Hindlimb muscle (tissue), 1 donor: Measurements from ENCODE around the gene ENG. TPM values are rescaled to one million over a fixed set of nuclear protein-coding genes. Genes with fewer than 3 reads are reported as not detected.
"Not testable (repeated sequence)": the region's sequence is repeated elsewhere in the genome, so short reads cannot be mapped to it uniquely, and the experiment has no call there.

Experiments
- DNase-seq: peaks from one replicate; pipeline ENCODE4 v3.0.0-alpha.2; 2013
- polyA plus RNA-seq: library from polyadenylated mRNA; unstranded; fragments of 120-200 nt; gene quantifications from one replicate; pipeline ENCODE4 v1.2.1, GENCODE V29; 2013; ENCODE audit not compliant: insufficient read length

ENG gene
- polyA plus RNA-seq, 1 donor = 71.6 TPM

DNA sequence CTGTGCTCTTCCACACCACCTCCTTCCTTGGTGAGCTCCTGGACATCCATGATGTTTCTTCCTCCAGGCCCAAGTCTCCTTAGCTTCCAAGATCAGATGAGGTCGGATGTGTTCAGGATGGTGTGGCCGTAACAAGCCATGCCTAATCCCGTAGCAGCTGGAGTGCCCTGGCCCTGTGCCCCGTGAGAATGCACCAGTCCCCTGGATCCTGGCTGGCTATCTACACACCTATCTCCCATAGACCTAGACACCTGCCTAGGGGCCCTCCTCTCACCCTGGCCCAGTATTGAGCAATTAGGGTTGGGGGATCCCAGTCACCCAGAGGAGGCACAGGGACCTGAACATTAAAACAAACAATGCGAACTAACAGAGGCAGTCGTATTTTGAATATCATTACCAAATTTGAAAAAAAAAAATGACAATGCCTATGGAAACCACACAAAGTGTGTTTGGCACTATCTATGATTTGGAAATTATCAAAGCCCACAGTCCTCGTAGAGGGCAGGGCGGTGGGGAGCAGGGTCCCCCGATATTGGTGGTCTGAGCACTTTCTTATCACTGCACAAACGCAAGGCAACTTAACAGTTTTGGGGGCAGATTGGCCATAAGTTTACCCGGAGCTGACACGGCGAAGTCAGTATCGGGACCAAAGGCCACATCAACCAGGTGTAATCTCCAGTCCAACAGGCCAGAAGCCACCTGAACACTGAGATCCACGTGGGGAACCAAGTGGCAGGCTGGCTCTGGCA is 13.2 kb downstream of the ENG start:
- no peak for DNase-seq

DNA sequence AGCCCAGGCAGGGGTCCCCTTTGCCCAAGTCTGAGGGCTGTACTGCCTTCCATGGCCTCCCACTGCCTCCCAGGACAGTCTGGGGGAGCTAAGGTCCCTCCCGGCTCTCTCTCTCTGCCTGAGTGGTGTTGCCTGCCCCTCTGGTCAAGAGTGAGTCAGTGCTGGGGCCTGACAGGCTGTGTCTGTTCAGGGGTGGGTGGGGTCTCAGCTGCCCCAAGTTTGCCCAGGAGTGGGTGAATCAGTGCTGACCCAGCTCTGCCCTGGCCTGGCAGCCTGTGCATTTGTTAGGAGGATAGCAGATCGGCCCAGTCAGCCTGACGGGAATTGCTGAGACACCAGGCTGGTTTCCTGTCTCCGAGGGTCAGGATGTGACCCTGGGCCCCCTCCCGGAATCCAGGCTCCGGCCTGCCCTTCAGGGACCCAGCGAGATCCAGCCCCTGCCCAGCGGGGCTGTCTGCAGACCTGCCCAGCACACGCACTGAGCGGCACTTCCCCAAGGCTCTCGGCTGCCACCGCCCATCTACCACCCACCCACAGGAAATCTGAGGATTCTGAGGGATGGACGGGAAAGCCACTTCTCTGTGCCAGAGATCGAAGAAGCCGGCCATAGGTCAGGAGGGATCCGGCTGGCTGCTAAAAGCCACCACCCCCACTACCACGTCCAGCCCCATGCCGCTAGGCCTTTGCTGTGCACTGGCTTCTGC is 15.9 kb downstream of the ENG start:
- DNase-seq = no peak

DNA sequence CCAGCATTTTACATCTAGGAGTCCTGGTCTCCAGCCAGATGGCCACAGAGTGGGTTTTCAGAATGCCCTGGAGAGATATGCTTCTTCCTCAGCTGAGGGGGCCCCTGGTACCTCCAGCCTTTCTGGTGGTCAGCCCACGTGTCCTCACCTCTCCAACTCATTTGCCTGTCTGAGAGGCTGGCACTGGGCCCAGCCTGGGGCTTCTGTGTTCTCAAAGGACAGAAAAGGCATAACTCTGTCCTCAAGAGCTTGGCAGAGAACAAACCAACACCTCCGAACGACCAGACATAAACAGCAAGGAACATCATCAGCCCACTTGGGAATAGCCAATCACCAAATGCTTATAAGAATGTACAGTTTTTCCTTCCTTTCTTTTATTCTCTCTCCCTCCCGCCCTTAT is 17.1 kb downstream of the ENG start:
- DNase-seq = no peak

DNA sequence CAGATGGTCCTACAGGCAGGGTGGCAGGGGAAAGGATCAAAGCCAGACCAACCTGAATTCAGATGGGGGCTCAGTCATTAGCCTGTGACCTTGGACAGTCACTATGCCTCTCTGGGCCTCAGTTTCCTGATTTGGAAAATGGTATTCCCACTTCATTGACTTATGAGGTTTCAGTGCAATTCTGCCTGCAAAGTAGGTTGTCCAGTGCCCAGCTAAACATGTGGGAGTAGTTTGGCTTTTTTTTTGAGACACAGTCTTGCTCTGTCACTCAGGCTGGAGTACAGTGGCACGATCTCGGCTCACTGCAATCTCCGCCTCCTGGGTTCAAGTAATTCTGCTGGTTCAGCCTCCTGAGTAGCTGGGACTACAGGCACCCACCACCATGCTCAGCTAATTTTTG is 17.9 kb downstream of the ENG start:
- DNase-seq = not testable (repeated sequence)

DNA sequence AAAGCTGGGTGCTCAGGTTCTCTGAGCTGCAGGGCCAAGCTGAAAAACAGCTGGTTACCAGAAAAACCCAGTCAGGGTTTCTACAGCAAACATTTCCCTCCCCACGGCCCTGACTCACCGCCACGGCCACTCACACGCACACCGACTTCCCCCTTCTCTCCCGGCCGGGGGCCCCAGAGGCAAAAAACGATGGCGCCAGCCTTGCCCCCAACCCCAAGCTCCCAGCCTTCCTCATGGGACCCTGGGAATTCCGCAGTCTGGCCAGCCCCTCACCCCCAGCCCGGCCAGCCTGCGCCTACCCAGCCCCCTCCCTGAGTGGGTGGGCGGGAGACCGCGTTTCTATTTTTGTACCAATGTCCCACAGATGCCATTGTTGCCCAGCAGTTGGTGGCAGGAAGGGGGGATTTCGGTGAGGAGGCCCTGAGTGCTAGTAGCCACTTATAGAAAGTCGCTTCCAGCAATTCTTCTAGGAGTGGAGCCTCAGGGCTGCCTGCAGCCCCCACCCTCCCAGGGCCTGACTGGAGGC is 18.4 kb downstream of the ENG start:
- peak; percentile 61 for DNase-seq

DNA sequence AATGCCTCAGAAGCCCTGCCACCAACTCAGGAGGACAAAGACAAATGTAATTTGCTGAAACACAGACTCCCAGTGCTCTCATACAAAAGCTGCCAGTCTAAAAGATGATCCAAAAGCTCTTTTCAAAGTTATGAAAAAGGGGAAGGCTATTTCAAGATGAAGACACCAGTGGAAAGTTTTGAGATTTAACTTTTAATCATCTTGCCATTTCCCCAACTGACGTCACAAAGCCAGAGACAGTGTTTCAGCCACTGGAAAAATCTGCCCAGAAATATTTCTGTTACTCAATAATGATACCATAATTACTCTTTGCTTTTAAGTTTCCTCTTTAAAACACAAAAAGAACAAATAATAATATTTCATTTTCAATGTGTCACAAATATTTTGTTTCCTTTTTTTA is 20.9 kb downstream of the ENG start:
- no peak for DNase-seq

DNA sequence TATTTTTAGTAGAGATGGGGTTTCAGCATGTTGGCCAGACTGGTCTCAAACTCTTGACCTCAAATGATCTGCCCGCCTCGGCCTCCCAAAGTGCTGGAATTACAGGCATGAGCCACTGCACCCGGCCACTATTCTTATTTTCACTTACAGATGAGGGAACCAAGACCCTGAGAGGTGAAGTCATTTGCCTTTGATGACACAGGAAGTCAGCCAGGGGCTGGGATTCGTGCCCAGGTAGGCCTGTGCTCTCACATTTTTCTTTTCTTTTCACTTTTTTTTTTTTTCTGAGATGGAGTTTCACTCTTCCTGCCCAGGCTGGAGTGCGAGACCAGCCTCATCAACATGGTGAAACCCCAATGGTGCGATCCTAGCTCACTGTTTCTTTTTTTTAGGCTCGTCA is 22.2 kb downstream of the ENG start:
- DNase-seq = no peak

DNA sequence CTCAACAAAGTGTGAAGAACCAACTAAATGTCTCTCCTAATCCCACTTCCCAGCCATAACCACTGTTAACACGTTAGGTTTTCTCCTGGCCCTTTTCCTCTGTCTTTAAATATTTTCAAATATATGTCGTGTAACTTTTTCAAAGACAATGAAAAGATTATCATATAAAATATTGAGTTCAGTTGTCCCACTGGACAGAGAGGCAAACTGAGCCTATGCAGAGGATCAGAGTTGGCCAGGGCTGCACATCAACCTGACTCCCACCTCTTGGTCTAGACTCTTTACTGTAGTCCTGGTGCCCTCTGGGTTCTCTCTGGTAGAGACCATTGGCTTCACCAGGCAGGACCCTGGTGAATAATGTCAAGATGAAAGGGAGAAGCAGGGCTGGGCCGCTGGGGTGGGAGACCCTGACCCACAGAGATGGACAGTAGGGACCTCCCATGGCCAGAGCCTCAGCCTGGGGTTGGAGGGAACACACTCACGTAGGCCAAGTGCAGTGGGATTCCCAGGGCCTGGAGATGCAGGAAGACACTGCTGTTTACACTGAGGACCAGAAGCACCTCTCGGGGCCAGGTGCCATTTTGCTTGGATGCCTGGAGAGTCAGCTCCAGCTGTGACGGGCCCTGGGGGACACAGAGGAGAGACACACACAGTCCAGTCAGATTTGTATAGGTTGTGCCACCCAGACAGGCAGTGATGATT is 25.1 kb downstream of the ENG start:
- no peak for DNase-seq

DNA sequence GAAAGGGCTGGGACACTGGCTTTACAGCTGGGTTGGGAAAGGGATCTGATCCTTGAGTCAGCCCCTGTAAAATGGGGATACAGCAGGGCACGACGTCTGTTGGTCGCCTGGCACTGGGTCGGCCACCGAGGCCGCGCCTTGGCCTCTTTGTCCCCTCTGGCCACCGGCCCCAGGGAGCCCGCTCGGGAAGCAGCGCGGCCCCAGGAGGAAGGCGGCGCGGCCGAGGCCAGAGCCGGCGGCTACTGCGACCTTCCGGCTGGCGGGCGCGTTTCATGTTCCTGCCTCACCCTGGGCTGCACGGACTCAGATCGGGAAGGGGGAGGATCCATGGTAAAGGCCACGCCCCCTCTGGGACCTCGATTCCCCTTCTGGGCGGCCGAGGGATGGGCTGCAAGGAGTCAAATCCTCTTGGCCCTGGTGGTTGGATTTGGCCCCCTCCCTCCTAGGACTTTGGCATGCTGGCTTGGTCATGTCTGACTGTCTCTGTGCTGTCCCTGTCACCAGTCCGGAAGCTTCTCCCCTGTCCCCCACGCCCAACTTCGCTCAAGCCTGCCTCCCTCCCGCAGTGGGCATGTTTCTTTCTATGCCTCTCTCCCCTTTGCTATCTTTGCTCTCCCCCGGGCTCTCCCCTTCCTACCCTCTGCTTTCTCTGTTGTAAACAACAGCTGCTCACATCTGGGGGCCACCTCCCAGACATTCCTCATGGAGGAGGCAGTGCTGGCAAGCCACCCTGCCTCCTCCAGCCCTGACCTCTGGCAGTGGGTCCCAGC is 26.0 kb downstream of the ENG start:
- DNase-seq = peak; percentile 81

DNA sequence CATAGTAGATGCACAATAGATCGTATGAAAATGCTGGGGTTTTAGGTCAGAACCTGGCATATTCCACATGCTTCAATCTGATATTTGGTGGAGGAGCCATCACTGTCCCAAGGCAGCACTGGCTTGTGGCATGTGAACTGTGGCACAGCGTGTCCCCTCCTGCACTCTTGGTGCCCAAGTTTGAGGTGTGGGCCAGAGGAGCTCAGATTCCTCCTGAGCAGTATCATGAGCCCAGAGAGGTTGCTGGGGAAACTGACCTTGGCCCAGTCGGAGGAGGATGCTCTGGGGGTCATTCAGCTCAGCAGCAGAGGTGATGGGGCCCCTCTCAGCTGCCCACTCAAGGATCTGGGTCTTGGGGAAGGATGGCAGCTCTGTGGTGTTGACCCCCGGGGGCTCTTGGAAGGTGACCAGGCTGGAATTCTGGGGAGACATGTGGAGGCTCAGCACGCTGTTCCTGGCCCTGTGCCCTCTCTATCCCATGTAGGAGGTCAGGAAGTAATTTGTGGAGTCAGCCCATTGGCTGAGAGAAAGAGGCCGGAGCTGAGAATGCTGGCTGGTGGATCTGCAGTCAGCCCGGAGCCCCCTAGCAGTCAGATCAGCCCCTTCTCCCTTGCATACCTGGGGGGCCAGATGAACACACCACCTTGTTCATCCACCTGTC is 28.1 kb downstream of the ENG start:
- DNase-seq = no peak

DNA sequence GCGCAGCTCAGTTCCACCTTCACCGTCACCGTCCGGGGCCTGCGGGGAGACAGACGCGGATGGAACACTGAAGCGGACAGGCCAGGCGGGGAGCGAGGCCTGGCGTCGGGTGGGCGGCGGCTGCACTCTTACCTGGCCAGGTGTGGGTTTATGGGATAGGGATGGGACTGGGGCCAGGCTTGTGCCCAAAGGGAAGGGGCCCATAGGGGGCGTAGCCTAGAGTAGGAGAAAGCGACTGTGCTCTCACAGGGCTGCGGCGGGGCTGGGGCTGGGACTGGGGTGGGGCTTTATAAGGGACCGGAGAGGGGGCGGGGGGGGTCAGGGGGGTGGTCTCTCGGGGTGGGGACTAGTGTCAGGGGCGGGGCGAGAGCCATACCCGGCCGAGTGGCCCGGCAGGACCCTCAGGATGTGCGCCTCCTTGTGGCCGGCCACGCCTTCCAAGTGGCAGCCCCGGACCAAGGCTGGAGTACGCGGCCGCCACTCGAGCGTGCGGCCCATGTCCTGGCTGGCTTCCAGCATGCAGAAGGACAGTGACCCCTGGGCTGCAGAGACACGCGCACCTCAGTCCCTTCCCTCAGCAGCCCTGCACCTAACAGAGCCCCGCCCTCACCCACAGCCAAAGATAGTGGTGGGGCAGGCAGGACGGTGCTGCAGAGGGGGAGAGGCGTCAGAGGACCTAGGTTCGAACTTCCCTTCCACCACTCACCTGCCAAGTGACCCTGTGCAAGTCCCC is 29.0 kb downstream of the ENG start:
- DNase-seq = no peak

DNA sequence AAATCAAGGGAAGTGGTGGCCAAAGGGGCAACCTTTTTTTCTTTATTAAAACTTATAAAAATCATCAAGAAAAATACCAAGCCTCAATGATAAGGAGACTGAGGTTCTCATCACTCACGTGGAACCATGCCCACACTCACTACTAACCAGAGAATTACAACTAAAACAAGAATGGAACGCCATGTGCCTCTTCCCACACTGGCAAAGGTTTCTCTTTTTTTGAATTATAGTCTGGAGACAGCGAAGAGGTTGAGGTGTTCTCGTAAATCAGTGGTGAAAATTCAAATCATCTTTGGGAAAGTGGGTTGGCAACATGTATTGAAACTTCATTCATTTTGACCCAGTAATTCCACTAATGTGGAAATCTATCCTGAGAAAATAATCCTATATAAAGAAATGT is 32.4 kb downstream of the ENG start:
- no peak for DNase-seq

DNA sequence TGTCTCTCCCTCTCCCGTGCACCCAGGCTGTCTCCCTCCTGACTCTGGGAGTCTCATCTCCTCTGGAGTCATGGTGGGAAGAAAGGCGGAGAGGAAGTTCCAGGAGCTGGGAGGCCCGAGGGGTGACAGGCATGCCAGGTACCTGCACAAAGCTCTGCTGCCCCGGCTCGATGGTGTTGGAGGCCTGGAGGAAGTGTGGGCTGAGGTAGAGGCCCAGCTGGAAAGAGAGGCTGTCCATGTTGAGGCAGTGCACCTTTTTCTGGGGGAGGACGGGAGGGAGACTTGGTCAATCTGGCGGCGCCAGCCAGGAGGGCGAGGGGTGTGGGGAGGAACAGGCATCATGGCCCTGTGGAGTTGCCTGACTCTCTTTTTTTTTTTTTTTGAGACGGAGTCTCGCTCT is 35.9 kb downstream of the ENG start:
- no peak for DNase-seq

DNA sequence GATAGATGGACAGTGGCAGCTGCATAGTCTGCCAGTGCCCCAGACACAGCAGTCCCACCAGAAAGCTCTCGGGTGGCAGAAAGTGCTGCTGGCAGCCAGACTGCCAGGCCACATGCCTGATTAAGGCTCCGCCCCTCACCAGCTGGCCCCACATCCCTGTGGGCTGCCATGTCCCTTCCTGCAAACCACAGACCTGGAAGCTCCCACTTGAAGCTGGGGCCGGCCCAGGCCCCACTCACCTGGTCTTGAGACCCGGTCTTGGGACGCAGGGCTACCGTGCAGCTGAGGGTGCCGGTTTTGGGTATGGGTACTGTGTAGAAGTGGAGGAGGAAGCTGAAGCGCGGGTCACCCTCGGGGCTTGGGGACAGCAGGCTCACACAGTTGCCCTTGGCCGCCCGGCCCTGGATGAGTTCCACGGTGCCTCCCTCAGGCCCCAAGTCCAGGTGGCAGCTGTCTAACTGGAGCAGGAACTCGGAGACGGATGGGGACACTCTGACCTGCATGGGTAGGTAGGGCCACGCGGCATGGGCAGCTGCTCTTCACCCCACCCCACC is 36.5 kb downstream of the ENG start:
- DNase-seq = no peak

DNA sequence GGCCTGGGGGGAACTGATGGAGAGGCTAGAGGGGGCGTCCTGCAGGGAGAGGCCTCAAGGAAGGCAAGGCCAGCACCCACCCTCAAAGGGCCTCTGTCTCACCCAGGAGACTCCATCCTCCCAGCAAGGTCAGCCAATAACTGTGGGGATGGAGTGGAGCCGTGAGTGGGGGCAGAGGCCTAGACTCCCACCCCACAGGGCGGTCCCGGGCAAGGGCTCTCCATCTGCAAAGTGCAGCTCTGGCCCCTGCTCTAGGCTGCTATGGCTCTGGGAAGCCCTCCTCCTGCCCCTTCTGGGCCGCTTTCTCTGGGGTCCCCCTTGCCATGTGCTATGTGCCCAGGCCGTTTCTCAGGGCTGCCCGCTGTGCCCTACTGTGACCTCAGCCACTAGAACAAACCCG is 37.7 kb downstream of the ENG start:
- DNase-seq = no peak

DNA sequence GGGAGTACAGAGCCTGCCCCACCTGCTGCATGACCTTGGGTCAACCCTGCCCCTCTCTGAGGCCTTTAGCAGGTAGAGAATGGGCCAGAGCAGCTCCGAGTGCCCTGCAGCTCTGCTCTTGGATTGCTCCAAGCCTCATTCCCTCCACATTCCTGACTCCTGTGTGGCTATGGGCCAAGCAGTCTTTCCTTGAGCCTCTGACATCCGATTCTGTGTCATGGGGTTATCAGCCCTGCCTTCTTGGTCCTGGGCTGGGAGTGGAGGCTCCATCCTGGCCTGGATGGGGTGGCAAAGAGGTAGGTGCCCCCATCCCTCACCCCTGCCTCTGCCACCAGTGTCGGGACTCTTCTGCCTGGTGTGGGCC is 38.1 kb downstream of the ENG start:
- DNase-seq = no peak

DNA sequence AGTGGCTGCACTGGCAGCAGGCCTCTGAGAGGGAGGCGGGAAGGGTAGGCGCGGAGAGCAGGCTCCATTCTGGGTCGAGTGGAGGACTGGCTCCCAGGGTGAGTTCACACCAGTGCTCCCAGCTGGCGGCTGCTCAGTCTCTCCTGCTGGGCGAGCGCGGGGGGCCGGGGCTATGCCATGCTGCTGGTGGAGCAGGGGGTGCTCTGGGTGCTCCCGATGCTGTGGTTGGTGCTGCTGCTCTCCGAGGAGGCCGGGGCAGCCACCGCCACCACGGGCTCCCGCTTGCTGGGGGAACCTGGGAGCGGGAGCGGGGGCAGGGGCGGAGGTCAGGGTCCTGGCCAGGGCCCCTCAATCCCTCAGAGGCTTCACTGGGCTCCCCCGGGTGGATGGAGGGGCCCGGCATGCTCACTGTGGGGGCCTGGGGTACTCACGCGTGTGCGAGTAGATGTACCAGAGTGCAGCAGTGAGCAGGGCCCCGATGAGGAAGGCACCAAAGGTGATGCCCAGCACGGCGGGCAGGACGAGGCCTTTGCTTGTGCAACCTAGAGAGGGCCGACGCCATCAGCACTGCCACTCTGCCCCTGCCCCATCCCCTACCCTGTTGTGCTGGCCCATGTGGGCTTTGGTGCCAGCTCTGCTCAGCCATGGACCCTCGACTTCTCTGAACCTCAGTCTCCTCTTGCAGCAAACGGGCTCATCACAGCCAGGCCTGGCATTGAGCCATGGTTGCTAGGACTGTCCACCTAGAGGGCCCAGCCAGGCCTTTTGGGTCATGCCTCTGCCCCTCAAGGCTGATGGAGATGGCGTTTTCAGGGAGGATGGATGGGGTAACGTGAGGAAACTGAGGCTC is 38.7 kb downstream of the ENG start:
- DNase-seq = no peak

DNA sequence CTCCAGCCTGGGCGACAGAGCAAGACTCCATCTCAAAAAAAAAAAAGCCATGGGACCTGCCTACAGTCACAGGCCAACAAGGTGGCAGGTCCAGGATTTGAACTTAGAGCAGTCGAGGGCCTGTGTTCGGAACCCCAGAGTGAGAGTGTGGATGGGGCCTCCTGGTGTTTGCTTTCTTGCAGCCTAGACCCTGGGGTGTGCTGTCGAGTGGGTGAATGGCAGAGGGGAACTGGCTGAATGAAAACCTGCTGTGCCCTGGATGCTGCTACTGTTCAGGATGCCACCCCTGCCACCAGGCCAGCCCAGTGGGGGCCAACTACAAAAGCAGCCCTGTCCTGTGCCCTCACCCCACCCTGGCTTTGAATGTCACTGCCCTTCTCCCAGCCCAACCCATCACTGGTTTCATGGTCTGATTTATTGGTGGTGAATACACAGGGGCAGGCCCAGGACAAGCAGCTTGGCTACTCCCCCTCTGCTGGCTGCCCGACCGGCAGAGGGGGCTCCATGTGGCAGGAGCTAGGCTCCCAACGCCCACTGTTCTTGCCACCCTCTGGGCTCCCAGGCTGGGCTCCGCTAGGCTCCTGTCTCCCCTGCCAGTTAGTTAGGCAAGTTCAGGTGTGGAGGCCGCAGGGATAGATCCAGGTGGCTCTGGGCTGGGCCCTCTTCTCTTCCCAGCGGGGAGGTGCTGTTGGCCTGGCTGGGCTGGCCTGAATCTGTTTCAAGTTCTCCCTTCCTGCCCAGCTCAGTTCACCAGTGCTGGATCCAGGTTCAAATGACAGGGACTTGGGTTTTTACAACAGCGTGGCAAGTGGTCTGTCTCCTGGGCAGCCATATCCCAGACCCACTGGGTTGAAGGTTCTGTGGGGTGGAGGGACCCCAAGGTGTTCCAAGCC is 39.6 kb downstream of the ENG start:
- DNase-seq = no peak

DNA sequence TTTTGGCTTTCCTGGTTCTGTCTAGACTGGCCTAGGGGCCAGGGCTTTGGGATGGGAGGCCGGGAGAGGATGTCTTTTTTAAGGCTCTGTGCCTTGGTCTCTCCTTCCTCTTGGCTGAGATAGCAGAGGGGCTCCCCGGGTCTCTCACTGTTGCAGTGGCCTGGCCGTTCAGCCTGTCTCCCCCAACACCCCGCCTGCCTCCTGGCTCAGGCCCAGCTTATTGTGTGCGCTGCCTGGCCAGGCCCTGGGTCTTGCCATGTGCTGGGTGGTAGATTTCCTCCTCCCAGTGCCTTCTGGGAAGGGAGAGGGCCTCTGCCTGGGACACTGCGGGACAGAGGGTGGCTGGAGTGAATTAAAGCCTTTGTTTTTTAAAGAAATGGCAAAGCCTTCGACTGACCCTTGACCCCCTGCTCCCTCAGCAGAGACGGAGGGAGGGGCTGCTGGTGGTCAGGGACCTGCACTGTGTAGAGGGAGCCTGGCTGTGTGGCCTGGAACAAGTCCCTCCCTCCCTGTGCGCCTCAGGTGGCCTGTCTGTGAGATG is 40.7 kb downstream of the ENG start:
- no peak for DNase-seq
